HG02973 (cell line): ENCODE data around the gene OAF.

Experiments
- ATAC-seq: cut with Tn5 transposase; IDR thresholded peaks from one replicate; pipeline ENCODE4 v1.9.1; 2021; ENCODE audit warnings: moderate library complexity; ENCODE audit not compliant: unreplicated experiment

The OAF gene

DNA sequence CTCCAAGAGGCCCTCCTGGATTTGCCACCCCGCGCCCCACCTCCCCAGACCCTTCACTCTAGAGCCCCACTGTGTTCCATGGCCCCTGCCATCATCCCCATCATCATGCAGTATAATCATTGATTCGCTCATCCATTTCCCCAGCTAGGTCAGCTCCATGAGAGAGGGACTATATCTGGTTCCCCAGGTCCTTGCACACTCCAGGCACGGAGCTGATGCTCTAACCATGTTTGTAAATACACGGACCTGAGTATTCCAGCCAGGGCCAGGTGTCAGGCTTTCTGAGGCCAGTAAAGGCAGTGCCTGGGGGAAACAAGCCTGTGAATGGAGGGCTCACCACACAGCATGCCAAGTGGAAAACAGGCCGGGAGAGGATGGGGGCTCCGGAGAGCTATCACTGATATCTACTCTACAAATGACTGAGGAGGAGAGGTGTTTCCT lies 27.1 kb upstream of the OAF start:
- ATAC-seq = no peak

DNA sequence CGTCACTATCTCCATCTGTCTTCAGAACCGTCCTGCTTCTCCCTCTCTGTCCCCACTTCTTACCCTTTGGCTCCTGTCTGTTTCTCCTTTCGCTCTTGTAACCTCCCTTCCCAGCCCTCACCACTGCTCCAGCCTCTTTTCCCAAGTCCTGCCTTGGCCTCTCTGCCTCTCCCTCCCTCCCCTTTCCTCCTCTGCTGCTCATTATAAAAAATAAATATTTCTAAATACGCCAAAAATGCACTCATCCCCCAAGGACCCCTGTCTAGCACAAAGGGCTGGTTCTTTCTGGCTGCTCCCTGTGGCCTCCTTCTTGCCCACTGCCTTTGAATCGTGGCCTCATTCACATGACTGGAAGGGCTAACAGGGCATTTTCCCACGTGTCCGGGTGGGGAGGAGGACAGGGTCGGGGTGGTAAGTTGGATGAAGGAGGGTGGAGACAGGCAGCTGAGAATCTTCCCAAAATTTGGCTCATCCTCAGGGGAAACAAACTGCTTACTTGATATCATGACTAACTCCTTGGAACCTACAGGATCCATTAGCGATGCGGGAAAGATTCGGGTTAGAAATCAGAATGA lies 26.4 kb upstream of the OAF start:
- ATAC-seq = no peak

DNA sequence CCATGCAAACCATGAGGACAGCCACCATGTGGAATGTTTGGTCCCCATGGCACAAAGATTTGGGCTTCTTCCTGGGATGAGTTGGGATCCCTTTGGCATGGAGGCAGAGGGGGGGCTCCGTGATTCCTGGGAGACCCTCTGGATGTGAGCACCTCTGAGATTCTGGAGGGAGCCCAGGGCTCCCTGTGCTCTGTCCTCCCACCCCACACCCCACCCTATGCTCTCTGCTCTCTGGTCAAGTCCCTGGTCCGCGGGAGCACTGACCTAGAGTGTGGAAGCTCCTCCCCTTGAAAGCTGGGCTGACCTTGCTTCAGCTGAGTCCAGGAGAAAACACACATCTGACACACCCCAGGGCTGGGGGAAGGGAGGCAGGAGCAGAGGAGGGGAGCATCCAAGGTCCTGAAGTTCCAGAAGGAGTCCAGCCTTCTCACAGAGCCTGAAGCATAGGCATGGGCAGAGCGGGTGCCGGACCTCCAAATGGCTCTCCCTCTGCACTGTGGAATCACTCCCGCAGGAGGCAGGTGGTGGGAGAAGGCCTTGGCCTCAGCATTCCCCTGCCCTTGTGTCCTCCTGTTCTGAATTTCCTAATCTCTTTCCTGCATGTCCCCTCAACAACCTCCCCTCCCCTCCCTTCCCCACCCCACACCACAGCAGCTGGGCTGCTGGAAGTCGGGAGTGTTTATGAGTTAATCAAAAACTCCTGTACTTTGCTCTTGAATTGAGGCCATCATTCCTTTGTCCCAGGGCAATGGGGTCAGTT lies 25.7 kb upstream of the OAF start:
- no peak for ATAC-seq

- ATAC-seq = no peak
These were observed 25.0 kb upstream of the OAF start for GRCh38 chr11:120185706-120186455.

GRCh38 chr11:120186456-120186773 lies 24.4 kb upstream of the OAF start:
- ATAC-seq = no peak

- no peak for ATAC-seq
These were observed 23.8 kb upstream of the OAF start for GRCh38 chr11:120186774-120187591.

GRCh38 chr11:120188371-120188770 lies 22.5 kb upstream of the OAF start:
- no peak for ATAC-seq

GRCh38 chr11:120188811-120189455 lies 21.9 kb upstream of the OAF start:
- ATAC-seq = no peak

DNA sequence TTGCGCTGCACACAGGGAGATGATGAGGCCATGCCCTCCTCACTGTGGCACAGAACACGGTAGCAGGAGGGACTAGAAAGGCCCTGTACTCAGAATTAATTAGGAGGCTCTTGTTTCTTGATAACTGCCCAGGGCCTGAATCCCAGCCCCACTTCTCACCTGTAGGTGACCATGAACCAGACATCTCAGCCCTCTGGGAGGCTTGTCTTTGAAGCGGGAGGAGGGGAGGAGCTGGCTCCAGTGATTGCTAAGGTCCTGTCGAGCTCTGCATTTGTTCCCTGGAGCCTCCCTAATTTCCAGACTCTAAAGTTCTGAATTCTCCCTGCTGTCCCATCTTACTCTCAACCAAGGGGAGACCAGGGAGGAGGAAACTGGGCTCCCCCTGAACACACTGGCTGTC lies 19.8 kb upstream of the OAF start:
- no peak for ATAC-seq

DNA sequence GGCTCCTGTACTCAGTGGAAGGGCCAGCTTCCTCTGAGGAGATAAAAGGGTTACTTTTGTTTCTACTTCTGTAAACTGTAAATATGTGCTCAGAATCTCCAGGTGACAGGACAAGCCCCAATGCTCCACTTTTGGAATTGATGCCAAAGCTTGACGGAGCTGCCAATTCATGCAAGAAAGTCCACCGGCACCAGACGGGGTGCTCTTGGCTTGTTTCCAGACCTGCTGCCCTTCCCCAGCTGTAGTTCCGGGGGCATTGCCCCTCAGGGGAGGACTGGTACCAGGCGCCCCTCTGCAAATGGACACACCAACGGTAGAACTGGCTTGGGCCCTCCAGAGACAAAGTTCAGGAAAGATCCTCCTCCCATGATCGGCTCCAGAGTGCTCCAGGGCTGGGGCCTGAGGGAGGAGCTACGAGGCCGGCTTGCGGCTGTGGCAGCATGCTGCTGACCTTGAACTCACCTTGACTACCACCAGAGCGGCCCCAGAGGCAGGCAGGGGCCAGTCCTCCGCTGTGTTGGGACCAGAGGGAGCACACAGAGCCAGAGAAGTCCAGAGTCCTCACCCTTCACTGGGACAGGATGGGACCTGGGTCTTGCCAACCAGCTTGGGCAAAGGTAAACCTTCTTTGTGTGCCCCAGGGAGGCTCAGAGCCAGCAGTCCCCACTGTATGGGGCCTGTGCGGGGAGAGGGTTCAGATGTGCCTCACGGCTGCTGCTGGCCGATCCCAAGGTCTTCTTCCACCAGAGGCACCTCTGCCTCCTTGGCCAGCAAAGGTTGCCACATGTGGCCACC lies 17.8 kb upstream of the OAF start:
- no peak for ATAC-seq

DNA sequence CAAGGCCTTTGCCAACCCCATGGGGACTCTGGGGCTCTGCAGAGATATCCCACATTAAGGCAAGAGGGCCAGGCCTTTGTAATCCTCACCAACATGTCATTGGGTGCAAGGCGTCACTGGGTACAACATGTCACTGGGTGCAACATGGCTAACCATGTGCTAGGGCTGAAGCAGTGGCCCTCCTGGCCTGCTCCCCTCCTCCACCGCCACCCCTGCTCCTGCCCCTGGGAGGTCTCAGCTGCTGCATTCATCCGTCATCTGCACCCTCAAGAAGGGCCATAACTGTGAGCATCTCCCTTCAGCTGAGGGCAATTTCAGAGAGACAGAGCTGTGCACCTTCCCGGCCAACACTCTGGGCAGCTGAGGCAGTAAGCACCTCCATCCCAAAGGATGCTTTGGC lies 16.7 kb upstream of the OAF start:
- ATAC-seq = no peak

DNA sequence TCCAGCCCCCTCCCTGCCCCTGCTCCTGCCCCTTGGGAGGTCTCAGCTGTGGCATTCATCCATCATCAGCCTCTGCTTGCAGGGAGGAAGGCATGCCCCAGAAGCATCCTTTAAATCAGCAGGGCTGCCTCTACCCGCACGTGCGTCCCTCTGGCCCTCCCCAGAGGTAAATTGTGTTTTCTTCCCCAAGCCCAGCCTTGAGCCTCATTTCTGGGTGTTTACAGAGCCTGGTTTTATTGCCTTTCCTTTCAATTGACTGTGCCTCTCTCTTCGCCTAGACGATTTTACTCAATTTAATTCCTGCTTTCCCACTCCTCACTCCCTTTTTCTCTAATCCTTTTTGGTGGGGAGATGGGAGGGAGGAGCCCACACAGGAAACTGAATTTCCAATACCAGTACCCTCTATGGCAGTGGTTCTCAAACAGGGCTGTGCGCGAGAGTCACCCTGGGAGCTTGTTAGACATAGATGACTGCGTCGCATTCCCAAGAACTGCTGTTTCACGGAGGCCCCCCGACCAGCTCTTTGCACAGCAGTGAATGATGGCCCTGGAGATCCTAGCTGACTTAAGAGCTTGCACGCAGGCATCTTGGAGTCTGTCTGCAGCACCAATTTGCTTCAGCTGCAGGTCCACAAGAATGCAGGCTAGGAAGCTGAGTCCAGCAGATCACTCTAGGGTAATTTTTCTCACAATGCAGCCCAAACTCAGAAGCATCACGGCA lies 15.1 kb upstream of the OAF start:
- no peak for ATAC-seq

DNA sequence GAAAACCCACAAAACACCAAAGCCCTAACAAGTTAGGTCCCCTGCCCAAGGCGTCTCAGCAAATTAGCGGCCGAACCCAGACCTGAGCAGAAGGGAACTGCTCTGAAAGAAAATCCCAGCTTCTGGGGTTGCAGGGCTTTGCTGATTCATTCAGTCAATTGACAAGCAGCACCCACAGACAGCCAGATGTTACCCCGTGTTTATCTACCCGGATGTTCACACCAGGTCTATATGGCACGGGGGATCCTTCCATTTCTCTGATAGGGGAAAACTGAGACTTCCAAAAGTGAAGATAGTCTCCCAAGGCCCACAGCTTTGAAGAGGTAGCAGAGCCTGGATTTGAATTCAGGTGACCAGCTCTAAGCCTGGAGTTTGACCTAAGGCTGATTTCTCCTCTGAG lies 14.0 kb upstream of the OAF start:
- no peak for ATAC-seq

DNA sequence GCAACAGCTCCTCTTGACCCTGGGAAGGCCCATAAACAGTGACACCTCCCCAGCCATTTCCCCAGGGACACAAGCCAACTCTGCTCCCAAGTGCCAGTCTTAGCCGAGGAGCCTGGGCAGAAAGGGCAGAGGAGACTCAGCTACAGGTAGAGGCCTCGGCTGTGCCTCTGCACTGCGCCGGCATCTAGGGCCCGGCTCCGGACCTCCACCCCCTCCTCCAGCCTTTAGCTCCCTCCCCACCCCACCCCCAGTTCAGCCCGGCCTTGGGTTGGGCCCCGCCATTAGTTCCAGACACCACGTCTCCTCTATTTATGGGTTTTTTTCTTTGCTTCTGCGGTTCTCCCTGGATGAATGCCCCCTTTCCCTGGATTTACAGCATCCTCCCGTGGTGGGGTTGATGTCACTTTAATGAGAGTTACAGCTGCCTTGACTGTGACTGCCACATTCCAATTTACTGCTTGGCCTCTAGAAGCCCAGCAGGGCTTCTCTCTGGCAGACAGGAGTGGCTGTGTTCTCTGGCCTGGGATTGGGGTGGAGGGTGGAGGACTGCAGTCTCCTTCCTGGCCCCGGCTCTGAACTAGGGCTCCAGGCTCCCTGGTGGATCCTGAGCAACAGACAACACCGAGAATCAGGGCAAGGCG lies 13.5 kb upstream of the OAF start:
- no peak for ATAC-seq

DNA sequence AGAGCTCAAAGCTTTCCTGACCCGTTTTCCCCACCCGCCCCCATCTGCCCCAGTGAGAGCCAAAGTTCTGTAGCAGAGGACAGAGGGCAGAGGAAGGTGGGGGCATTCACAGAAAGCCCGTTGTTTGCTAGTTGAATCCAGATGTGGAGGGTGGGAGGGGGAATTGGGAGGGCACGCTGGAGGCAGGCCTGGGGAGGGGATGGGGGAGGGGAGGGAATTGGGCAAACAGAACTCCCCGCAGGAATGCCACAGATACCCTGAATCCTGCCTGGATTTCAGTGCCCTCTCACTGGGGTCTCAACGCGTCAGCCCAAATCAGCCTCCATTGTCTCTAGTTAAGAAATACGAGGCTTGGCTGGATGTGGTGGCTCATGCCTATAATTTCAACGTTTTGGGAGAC lies 12.9 kb upstream of the OAF start:
- ATAC-seq = no peak

GRCh38 chr11:120198403-120198786 lies 12.4 kb upstream of the OAF start:
- ATAC-seq = no peak

DNA sequence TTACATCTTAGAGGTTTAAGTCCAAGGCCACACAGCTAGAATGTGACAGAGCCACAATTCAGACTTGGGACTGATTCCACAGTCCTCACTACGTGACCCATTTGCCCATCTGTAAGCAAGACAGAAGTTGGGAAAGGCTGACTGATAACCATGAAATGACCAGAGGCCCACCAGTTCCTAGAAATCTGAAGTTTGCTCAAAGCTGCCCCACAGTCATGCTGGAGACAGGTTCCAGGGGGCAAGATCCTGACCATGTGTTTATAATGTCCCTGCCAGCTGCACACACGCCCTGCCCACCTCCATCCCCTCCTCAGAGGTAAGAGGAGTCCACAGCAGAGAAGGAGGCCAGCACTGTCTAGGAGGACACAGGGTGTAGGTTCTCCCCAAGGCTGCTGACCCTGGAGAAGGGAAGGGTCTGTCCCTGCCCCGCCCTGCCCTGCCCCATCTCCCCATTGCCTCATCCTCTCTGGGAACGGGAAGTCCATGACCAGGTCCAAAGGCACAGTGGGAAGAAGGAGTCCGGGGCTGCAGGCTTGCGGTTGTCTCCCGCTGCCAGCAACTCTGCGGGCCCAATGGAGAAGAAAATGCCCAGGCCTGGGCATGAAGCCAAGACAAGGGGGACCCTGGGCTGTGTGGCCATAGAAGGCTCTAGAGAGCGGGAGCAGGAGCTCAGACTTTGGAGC lies 11.9 kb upstream of the OAF start:
- ATAC-seq = no peak

- no peak for ATAC-seq
These were observed 11.2 kb upstream of the OAF start for GRCh38 chr11:120199613-120200012.

DNA sequence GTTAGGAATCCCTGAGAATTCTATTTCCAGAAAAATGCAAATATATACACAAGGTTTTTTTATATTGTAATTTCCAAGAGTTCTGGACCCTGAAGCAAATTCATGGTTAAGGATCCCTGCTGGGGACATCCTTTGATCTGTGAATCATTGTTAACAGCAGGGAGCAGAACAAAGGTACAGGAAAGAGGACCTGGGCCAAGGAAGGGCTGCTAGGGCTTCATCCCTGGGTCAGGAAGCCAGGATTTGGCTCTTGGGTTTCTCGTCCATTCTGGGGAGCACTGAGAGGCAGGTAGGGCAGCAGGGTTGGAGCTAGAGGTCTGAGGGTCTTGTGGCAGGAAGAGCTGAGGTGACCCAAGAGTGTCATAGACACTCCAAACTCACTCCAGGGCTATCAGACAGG lies 10.2 kb upstream of the OAF start:
- ATAC-seq = no peak
